Esophagus squamous epithelium (tissue), 4 donors: ENCODE results near the gene ATG2B.

Experiments
- POLR2A ChIP-seq, 4 donors: fragments of 450-650 bp; IDR thresholded peaks; one replicate each; pipeline ENCODE4 v1.6.1; 2017; ENCODE audit warnings: antibody characterized with exemption in 4 of 4, mild to moderate bottlenecking in 4 of 4, moderate library complexity in 3 of 4
- TF ChIP-seq, protein P1 (sequence below), 6 experiments: fragments of 450-650 bp in 4 of 6; fragments of 200-600 bp in 2 of 6; sonication (generic) in 2 of 6; IDR thresholded peaks; one replicate each; pipeline ENCODE4 v1.5.1; 2016 to 2019; ENCODE audit warnings: antibody characterized with exemption in 6 of 6, mild to moderate bottlenecking in 4 of 6, moderate library complexity in 4 of 6

DNA sequence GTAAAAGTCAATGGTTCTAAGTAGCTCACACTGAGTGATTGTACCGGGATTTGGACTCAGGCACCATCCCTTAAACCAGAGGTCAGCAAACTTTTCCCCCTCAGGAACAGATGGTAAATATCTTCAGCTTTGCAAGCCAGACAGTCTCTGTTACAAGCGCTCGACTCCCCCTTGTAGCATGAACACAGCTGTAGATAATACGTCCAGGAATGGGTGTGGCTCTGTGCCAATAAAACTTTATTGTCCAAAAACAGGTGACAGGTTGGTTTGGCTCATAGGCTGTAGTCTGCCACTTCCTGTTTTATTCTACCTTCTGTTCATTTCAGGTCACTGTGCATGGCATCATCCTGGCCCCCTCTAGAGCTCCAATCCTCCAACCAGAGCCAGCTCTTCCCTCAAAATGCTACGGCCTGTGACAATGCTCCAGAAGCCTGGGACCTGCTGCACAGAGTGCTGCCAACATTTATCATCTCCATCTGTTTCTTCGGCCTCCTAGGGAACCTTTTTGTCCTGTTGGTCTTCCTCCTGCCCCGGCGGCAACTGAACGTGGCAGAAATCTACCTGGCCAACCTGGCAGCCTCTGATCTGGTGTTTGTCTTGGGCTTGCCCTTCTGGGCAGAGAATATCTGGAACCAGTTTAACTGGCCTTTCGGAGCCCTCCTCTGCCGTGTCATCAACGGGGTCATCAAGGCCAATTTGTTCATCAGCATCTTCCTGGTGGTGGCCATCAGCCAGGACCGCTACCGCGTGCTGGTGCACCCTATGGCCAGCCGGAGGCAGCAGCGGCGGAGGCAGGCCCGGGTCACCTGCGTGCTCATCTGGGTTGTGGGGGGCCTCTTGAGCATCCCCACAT lies 99.6 kb downstream of the ATG2B start:
- TF ChIP-seq POLR2A (IDR thresholded peaks at IDR 0.05) = no peak
- TF ChIP-seq, protein P1, sequence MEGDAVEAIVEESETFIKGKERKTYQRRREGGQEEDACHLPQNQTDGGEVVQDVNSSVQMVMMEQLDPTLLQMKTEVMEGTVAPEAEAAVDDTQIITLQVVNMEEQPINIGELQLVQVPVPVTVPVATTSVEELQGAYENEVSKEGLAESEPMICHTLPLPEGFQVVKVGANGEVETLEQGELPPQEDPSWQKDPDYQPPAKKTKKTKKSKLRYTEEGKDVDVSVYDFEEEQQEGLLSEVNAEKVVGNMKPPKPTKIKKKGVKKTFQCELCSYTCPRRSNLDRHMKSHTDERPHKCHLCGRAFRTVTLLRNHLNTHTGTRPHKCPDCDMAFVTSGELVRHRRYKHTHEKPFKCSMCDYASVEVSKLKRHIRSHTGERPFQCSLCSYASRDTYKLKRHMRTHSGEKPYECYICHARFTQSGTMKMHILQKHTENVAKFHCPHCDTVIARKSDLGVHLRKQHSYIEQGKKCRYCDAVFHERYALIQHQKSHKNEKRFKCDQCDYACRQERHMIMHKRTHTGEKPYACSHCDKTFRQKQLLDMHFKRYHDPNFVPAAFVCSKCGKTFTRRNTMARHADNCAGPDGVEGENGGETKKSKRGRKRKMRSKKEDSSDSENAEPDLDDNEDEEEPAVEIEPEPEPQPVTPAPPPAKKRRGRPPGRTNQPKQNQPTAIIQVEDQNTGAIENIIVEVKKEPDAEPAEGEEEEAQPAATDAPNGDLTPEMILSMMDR (IDR thresholded peaks at IDR 0.05) = no peak
